NCI-H1092 treated with DMSO at 0.1 percent for 48 hours (cell line): ENCODE measurements around the gene PRODH2.
"Not testable (repeated sequence)": the region's sequence is repeated elsewhere in the genome, so short reads cannot be mapped to it uniquely, and the experiment has no call there.

Experiments
- DNase-seq: peaks from one replicate; lab custom pipeline; 2025; lab: John Stamatoyannopoulos, UW

PRODH2 gene

DNA sequence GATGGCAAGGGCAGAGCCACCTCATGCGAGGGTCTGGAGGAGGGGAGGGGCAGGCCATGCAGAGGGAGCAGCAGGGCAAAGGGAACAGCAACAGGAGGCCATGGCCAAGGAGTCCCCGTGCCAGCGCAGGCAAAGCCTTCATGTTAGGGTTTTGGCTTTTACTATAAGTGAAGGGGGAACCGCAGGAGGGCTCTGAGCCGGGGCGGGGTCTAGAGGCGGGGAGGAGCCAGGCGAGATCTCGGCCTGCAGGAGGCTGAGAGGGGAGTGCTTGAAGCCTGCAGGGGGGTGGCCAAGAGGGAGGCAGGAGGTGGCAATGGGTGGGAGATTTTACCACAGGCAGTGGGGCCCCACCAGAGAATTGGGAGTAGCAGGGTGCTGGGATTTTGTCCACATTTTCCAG lies 31.0 kb downstream of the PRODH2 start:
- DNase-seq = no peak

DNA sequence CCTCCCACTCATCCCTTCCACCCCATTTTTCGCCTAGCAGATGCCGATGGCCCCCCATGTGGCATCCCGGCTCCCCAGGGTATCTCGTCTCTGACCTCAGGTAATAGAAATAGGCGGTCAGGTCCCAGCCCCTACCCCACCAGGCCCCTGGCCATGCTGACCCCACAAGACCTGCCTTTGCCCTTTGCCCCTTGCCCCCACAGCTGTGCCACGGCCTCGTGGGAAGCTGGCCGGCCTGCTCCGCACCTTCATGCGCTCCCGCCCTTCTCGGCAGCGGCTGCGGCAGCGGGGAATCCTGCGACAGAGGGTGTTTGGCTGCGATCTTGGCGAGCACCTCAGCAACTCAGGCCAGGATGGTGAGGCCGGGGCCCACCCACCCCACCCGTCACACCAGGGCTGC lies 31.9 kb downstream of the PRODH2 start:
- no peak for DNase-seq

DNA sequence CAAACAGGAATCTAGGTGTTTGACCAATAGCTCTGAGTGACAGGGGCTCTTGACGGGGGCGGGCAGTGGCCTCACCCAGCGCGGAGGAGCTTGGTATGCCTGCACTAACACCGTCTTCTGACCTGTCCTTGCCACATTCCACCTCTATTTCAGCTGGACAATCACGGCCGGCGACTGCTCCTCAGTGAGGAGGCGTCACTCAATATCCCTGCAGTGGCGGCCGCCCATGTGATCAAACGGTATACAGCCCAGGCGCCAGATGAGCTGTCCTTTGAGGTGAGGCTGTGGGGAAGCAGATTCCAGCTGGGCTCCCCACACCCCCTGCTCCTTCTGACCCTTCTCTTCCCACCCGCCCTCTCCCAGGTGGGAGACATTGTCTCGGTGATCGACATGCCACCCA lies 32.6 kb downstream of the PRODH2 start:
- DNase-seq = no peak

DNA sequence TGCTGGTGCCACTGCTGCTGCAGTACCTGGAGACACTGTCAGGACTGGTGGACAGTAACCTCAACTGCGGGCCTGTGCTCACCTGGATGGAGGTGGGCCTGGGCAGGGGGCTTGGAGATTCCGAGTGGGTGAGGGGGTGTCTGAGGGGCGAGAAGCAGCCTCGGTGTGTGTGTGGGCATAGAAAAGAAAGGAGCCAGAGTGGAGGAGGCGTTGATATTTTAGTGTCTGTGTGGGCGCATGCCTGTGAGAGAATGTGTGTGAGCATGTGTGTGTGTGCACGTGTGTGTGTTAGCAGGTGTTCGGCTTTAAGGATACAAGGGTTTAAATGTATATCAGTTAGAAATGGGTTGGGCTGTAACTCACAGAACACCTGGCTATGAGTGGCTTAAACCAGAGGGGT lies 33.6 kb downstream of the PRODH2 start:
- no peak for DNase-seq

GRCh38 chr19:35777961-35778360 lies 34.7 kb downstream of the PRODH2 start:
- DNase-seq = no peak

DNA sequence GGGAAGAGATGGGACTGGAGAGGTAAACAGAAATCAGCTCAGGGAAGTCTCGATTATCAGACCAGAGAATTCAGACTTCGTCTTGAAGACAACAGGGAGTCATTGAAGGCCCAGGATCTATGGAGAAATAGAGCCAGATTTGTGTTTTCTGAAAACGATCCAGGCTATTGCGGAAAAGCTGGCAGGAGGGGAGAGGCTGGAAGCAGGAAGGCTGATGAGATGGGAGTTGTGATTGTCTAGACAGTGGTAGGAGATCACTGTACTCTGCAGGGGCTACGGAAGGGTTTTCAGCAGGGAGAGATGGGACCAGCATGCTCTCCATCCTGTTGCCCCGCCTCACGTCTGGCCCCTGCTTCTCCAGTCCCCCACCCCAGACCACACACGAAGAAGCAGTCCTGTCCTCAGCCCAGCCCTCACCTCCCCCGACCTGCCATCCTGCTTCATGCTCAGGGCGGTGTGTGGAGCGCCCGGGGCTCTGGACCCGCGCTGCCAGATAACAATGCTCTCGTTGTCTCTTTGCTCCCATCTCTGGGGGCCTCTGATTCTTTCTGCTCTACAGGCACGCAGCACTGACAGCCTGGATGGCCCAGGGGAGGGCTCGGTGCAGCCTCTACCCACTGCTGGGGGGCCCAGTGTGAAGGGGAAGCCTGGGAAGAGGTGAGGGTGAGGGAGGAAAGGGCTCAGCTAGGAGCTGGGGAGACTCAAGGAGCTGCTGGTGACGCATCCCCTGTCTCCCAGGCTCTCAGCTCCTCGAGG lies 35.4 kb downstream of the PRODH2 start:
- no peak for DNase-seq

DNA sequence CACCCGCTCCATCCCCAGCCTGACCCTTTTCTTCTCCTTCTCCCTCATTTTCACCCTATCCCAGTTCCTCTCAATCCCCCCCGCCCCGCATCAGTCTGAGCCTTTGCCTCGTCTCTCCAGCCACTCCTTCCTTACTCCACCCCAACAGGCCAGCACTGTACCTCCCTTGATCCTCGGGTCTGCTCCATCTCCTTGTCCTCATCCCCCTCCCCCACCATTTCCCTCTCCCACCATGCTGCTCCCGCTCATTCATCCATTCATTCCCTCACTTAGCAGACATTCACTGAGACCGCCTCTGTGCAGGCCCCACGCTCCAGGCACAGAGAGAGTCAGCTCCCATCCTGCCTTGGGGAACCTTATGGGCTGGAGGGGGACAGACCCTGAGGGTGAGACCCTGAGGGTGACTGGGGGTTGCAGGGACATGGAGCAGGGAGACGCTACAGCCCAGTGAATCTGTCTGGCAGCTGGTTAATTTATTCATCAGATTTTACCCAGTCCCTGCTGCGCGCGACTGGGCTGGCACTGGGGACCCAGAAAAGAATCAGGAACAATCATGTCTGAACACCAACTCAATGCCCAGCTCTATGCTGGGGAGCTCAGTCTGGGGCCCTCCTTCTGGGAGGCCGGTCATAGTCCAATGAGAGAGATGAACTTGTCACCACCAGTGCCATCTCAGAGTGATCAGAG lies 36.4 kb downstream of the PRODH2 start:
- peak; percentile 6 for DNase-seq

DNA sequence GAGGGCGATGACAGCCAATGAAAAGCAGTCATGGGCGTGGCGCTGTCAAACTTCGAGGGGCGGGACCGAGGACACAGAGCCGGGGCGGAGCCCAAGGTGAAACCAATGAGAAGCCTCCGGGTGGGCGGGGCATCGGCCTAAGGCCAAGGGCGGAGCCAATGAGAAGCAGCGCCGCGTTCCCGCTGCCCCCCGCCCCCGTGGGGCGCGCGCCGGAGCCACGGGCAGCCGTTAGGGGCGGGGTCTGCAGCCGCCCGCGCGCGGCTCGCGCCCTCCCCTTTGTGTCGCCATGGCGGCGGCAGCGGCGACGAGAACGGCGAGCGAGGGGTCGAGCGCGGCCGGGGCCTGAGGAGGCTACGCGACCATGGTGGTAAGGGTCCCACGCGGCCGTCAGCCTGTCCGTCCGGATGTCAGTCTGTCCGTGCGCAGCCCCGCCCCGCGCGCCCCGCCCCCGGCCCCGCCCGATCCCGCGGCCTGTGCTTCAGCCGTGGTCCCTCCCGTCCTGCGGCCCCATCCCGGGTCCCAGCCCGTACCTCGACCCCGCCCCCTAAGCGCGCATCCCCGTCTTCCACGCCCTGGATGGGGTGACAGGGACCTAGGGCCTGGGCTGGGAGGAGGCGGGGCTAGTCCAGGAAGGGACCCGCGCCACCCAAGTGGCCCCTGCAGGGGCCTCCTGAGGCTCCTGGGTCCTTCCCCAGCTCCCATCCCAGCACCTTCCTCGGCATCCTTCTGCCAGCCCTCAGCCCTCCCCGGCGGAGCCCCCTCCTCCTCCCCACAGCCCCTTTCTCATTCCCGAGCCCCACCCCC lies 37.1 kb downstream of the PRODH2 start, which contains the start of gene ARHGAP33:
Gene ARHGAP33, plus strand, starts transcription at position 267 of the 804 bp plus-strand sequence. Its CDS starts 95 bp downstream, at position 362.
- DNase-seq = peak; percentile 95

- no peak for DNase-seq
Measured at GRCh38 chr19:35775046-35775297, 37.7 kb downstream of the PRODH2 start.

- DNase-seq = no peak
Measured at GRCh38 chr19:35774274-35775045, 38.2 kb downstream of the PRODH2 start.

DNA sequence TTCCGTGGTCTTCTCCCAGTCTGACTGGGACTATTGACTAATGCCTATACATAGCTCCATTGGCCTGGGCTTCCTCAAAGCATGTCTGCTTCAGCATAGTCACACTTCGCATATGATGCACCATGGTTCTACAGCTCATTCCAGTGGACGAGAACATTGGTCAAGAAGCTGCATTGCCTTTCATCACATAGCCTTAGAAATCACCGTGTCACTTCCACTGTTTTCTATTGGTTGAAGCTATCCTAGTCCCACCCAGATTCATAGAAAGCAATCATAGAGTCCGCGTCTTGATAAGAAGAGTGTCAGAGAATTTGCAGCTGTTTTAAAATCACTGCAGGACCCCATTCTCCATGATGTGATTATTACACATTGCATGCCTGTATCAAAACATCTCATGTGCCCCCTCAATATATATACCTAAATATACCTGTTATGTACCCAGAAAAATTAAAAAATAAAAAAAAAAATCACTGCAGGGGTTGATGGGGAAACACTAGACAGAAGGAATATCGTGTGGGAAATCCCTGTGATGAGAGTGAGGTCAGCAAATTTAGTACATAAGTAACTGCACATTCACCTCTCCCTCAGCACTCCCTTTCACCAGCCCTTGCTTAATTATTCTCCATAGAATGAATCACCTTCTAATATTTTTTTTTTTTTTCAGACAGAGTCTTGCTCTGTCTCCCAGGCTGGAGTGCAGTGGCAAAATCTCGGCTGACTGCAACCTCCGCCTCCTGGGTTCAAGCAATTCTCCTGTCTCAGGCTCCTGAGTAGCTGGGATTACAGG lies 39.4 kb downstream of the PRODH2 start:
- no peak for DNase-seq

GRCh38 chr19:35772362-35772761 lies 40.3 kb downstream of the PRODH2 start:
- DNase-seq = not testable (repeated sequence)

DNA sequence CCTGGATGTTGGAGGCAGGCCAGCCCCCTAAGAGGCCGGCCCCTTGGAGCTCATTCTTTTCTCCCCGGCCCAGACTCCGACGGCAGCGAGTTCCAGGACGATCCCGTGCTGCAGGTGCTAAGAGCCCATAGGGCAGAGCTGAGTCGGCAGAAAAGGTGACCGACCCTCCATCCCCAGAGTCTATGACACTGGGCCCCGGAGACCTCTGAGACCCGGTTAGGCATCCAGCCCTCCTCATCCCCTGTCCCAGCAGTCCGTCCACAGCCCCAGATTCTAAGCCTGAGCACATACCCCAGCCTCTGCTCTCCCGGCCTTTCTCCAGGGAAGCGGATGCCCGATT lies 44.6 kb downstream of the PRODH2 start:
- DNase-seq = no peak

- no peak for DNase-seq
Measured at GRCh38 chr19:35767288-35768081, 45.2 kb downstream of the PRODH2 start.

- DNase-seq = no peak
Measured at GRCh38 chr19:35766571-35767104, 46.0 kb downstream of the PRODH2 start.

DNA sequence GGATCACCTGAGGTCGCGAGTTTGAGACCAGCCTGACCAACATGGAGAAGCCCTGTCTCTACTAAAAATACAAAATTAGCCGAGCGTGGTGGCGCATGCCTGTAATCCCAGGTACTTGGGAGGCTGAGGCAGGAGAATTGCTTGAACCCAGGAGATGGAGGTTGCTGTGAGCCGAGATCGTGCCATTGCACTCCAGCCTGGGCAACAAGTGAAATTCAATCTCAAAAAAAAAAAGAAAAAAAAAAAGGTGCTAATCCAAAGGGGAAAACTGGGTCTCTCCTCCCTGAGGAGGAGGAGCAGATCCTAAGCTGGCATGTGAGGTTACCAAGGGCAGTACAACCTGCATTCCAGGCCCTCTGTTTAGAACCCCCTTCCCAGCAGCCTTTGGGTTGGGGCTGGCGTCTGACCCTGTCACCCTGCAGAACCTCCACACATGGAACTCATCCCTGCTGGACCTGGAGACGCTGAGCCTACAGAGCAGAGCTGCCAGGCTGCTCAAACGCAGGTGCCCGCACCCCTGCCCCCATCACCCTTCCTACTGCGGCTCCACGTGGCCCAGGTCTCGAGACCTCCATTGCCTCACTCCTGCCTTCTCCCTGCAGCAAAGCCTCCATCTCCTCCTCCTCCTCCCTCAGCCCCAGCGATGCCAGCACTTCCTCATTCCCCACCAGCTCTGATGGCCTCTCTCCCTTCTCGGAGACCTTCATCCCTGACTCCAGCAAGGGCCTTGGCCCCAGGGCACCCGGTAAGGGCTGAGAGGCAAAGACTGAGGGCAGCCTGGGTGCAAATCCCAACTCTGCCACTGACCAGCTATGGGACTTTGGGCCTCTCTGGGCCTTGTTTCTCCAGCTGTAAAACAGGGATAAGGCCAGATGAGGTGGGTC lies 48.0 kb downstream of the PRODH2 start:
- DNase-seq = no peak

DNA sequence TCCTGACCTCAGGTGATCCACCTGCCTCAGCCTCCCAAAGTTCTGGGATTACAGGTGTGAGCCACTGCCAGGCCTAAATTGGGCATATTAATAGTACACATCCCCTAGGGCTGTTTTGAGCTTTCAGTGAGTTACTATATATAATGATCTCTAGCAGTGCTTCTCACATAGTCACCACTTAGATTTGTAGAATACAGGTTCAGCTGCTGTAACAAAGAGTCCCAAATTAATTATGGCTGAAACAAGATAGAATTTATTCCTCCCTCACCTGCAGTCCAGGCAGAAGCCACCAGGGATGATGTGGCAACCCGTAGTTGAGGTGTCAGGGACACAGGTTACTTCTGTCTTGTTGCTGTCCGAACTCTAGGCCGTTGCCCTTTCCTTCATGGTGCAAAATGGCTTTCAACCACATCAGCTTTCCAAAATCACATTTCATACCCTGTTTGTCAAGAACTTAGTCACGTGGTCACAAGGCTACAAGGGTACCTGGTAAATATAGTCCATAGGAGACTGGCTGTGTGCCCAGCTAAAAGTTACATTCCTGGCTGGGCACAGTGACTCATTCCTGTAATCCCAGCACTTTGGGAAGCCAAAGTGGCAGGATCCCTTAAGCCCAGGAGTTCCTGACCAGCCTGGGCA lies 51.8 kb downstream of the PRODH2 start:
- no peak for DNase-seq

GRCh38 chr19:35759697-35760096 lies 52.9 kb downstream of the PRODH2 start:
- no peak for DNase-seq
